NOMO-1 (cell line): ENCODE results near the gene KCNJ8.

Experiments used
- DNase-seq, 2 experiments: peaks; one replicate each; lab custom pipeline; 2025; ENCODE audit not compliant: unreplicated experiment in 2 of 2; lab: John Stamatoyannopoulos, UW

Gene KCNJ8

GRCh38 chr12:21718944-21719650 lies 55.4 kb downstream of the KCNJ8 start:
- DNase-seq = no peak

- no peak for DNase-seq
Measured at GRCh38 chr12:21718403-21718802, 56.1 kb downstream of the KCNJ8 start.

DNA sequence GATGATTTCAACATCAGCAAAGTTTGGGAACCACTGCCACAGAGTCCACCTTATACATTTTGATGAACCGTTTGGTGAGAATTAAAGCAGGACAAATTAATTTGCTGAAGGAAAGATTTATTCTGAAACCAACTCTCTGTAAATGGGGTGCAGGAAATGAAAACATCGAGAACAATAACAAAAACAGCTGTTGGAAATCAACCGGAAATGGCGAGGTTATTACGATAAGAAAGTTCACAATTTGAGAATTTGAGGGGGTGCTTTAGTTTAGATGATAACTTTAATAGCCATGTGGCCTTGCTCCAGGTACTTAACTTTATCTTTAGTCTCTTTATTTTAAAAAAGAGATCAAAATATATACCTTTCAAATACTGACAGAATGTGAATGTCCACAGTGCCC lies 56.7 kb downstream of the KCNJ8 start:
- no peak for DNase-seq

DNA sequence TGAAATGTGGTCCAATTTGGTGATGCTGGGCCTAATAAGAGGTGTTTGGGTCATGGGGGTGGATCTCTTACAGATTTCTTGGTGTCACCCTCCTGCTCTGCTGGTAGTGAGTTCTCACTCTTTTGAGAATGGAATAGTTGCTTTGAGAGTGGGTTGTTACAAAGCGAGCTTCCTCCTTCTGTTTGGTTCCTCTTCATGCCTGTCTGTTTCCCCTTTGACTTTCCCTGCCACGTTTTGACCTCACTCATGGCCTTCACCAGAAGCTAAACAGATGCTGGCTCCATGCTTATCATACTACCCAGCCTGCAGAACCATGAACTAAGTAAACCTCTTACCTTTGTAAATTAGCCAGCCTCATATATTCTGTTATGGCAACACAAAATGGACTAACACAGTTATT lies 59.1 kb downstream of the KCNJ8 start:
- peak in 1 of 2 experiments; percentile 1 for DNase-seq
